Measurements from ENCODE around the gene CERCAM. TPM values are rescaled to one million over a fixed set of nuclear protein-coding genes. Genes with fewer than 3 reads are reported as not detected.

Gene CERCAM, protein sequence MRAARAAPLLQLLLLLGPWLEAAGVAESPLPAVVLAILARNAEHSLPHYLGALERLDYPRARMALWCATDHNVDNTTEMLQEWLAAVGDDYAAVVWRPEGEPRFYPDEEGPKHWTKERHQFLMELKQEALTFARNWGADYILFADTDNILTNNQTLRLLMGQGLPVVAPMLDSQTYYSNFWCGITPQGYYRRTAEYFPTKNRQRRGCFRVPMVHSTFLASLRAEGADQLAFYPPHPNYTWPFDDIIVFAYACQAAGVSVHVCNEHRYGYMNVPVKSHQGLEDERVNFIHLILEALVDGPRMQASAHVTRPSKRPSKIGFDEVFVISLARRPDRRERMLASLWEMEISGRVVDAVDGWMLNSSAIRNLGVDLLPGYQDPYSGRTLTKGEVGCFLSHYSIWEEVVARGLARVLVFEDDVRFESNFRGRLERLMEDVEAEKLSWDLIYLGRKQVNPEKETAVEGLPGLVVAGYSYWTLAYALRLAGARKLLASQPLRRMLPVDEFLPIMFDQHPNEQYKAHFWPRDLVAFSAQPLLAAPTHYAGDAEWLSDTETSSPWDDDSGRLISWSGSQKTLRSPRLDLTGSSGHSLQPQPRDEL
- 1 to 10 TPM; 1.3 TPM for total RNA-seq

DNA sequence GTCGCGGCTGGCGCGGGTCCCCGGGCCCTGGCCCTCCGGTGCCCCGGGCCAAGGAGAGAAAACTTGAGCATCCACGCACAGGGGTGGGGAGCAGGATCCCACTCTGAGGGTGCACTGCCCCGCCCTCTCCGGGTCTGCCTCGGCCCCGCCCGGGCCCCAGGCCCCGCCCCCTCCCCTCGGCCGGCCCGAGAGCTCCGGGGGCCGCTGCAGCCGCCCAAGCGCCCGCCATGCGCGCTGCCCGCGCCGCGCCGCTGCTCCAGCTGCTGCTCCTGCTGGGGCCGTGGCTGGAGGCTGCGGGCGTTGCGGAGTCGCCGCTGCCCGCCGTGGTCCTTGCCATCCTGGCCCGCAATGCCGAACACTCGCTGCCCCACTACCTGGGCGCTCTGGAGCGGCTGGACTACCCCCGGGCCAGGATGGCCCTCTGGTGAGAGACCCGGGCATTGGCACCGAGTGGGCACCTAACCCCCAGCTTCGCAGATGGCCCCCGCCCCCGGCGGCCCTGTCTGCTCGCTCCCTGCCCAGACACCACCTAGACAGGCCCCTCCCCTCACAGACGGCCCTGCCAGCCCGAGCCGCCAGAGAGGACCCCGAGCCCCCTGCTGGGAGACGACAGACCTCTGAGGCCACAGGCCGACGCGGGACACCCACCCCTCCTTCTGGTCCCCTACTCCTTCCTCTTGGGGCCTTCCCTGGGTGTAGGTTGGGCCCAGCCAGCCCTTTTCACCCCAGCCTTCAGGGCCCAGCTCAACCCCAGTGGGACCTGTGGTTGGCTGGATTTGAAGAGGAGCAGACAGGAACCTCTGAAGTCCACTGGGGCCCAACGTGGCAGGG, at the start of gene CERCAM:
CERCAM (plus strand) TSS at position 207 of the 831 bp plus-strand sequence; CDS start at position 228, 21 bp downstream.
- no peaks in the 10 kb centered on the region for H3K36me3 Mint-ChIP-seq (ENCODE audit: low read depth)
- H3K27me3 Mint-ChIP-seq = peaks cover 35% of the 10 kb centered on the region
- no peak within 1 kb of the TSS for H3K27ac Mint-ChIP-seq
- peak within 1 kb of the TSS; percentile 59 for H3K4me3 Mint-ChIP-seq
- H3K4me1 Mint-ChIP-seq = peaks cover 23% of the 10 kb centered on the region
- peak; percentile 50 for DNase-seq
- no peaks in the 10 kb centered on the region for H3K9me3 Mint-ChIP-seq
- ChIA-PET CTCF (interaction anchor here (0.6 to 3.0 kb wide), 19 partner anchors 9 to 390 kb away, joined by 3 to 14 read pairs (median 3); partner anchors contain the start of genes GOLGA2, SWI5 and URM1), POLR2A (interaction anchor here (1.0 to 1.9 kb wide), 5 partner anchors 10 to 353 kb away, joined by 3 to 7 read pairs (median 4); partner anchors contain the start of genes NAIF1, SLC25A25 and URM1)

DNA sequence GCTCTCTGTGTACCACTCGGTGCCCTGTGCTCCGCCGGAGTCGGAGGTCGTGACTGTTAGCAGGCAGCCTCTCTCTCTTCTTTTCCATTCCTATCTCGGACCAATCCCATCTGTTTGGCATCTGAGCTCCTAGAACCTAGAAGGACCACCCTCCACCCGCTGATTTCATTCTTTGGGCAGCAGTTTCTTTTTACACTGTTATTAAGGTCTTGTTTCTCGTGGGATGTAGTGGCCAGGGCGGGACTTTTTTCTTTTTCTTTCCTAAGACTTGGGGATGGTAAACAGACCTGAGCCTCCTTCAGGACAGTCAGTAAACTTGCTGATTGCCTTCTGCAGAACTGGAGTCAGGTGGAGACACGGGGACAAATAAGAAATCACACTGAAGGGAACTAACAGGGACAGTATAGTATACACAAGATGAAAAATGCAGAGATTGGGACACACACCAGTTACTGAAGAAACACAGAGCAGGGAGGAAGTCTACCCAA, 49.0 kb upstream of the CERCAM start:
- ChIA-PET POLR2A (interaction anchor here (0.7 to 3.5 kb wide), 17 partner anchors 8 to 435 kb away, joined by 3 to 31 read pairs (median 4); partner anchors contain the start of genes BBLN, CERCAM, GLE1 and GOLGA2), CTCF (interaction anchor here (0.6 to 3.7 kb wide), 7 partner anchors 9 to 446 kb away, joined by 3 to 56 read pairs (median 5); partner anchors contain the start of gene ENDOG)

DNA sequence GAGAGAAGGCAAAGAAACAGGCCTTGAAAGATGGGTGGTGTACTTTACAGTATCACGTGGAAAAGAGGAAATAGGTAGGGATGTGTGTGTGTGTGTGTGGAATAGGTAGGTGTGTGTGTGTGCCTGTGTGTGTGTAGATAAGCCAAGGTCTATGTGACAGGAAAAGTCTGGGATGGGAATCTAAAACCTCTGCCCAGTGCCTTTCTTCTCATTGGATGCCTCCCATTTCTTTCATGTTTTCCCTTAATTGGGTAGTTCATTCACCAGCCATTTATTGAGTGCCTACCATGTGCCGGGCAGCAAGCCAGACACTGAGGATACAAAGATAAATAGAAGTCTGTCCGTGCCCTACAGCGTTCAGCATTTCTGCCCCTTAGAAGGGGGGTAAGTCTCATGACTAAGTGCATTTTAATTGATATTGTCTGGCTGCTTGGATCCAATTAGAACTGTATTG, 48.4 kb upstream of the CERCAM start:
- peaks cover 11% of the 10 kb centered on the region for H3K36me3 Mint-ChIP-seq (ENCODE audit: low read depth)
- no peaks in the 10 kb centered on the region for H3K27me3 Mint-ChIP-seq
- peak overlapping the region; percentile 90 for H3K4me3 Mint-ChIP-seq
- POLR2A ChIA-PET = interaction anchor here (0.9 to 3.5 kb wide), 7 partner anchors 8 to 180 kb away, joined by 3 to 31 read pairs (median 7); partner anchors contain the start of genes CERCAM, GOLGA2, SPTAN1 and SWI5
- CTCF ChIA-PET = interaction anchor here (0.6 to 3.7 kb wide), 3 partner anchors 11 to 86 kb away, joined by 4 to 56 read pairs (median 16); no protein-coding TSS in a partner anchor
- no peaks in the 10 kb centered on the region for H3K9me3 Mint-ChIP-seq
- H3K4me1 Mint-ChIP-seq = peaks cover 32% of the 10 kb centered on the region
- H3K27ac Mint-ChIP-seq = peak overlapping the region; percentile 93
- no peak for DNase-seq

More for the DNA sequence above, 49.0 kb upstream of the CERCAM start:
- Mint-ChIP-seq H3K27me3 (no peaks in the 10 kb centered on the region), H3K36me3 (ENCODE audit: low read depth) (peaks cover 11% of the 10 kb centered on the region), H3K4me1 (peaks cover 32% of the 10 kb centered on the region), H3K9me3 (no peaks in the 10 kb centered on the region), H3K27ac (peak overlapping the region; percentile 93), H3K4me3 (peak overlapping the region; percentile 90)
- DNase-seq = no peak

DNA sequence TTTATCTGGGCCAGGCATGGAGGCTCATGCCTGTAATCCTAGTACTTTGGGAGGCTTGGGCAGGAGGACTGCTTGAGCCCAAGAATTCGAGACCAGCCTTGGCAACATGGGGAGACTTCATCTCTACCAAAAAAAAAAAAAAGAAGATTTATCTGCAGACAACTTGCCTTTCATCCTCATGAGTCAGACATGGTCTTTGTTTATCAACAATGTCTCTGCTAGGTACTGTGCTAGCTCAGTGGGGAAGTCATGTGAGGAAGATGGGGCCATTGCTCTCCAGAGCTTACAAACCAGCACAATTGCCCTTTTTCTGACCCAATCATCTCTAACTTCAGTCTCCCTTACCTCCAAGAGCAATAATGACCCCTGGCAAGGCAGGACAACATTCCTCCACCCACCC, 47.9 kb upstream of the CERCAM start:
- CTCF ChIA-PET = interaction anchor here (3.7 kb wide), 1 partner anchor 11 kb away, joined by 56 read pairs; no protein-coding TSS in a partner anchor

DNA sequence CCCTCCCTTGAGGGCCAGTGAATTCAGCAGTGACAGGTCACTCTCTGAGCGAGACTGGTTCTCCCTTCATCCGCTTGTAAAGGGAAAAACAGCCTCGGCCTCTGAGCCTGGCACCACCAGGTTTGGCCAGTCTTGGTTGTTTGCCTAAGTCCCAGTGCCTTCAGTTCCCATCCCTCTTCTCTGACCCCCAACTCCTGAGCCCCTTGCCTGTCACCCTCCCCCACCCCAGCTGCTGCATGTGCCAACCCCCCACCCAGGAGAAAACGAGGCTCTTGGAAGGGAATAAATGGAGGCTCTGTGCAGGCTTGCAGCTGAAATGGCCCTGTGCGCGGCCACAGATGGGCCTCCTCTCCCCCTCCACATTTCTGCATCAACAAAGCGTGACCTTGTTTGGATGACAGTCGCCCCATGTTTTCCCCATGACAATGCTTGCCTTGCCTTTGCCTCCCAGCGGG, 46.4 kb upstream of the CERCAM start:
- Mint-ChIP-seq H3K27me3 (no peaks in the 10 kb centered on the region), H3K9me3 (no peaks in the 10 kb centered on the region)
- CTCF ChIA-PET = no interaction called here

More for the DNA sequence above, 47.9 kb upstream of the CERCAM start:
- H3K36me3 Mint-ChIP-seq (ENCODE audit: low read depth) = peaks cover 11% of the 10 kb centered on the region
- POLR2A ChIA-PET = interaction anchor here (1.0 to 3.5 kb wide), 3 partner anchors 9 to 180 kb away, joined by 3 to 31 read pairs (median 13); partner anchors contain the start of gene SPTAN1
- H3K27ac Mint-ChIP-seq = peak overlapping the region; percentile 93
- no peaks in the 10 kb centered on the region for H3K27me3 Mint-ChIP-seq
- peaks cover 32% of the 10 kb centered on the region for H3K4me1 Mint-ChIP-seq
- DNase-seq = no peak
- peak overlapping the region; percentile 90 for H3K4me3 Mint-ChIP-seq
- no peaks in the 10 kb centered on the region for H3K9me3 Mint-ChIP-seq

DNA sequence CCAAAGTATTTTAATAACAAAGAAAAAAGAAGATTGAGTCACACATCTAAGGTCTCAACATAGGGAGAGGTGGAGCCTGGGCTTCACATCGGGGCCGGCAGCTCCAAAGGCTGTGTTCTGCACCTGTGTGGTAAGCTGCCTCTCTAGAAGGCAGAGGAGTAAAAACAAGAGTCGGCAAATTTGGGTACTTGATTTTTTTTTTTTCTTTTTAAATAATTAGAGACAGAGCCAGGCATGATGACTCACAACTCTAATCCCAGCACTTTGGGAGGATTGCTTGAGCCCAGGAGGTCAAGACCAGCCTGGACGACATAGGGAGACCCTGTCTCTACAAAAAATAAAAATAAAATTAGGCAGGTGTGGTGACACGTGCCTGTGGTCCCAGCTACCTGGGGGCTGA, 44.8 kb upstream of the CERCAM start:
- CTCF ChIA-PET = interaction anchor here (0.9 kb wide), 1 partner anchor 13 kb away, joined by 3 read pairs; no protein-coding TSS in a partner anchor
- H3K9me3 Mint-ChIP-seq = no peaks in the 10 kb centered on the region
- H3K4me3 Mint-ChIP-seq = no peak overlapping the region
- H3K27me3 Mint-ChIP-seq = no peaks in the 10 kb centered on the region
- peak overlapping the region; percentile 6 for H3K27ac Mint-ChIP-seq
- DNase-seq = no peak
- POLR2A ChIA-PET = no interaction called here
- H3K36me3 Mint-ChIP-seq (ENCODE audit: low read depth) = peaks cover 22% of the 10 kb centered on the region
- peaks cover 23% of the 10 kb centered on the region for H3K4me1 Mint-ChIP-seq

More for the DNA sequence above, 46.4 kb upstream of the CERCAM start:
- Mint-ChIP-seq H3K4me3 (no peak overlapping the region), H3K27ac (no peak overlapping the region), H3K4me1 (peaks cover 32% of the 10 kb centered on the region), H3K36me3 (ENCODE audit: low read depth) (peaks cover 18% of the 10 kb centered on the region)
- POLR2A ChIA-PET = no interaction called here
- DNase-seq = no peak

DNA sequence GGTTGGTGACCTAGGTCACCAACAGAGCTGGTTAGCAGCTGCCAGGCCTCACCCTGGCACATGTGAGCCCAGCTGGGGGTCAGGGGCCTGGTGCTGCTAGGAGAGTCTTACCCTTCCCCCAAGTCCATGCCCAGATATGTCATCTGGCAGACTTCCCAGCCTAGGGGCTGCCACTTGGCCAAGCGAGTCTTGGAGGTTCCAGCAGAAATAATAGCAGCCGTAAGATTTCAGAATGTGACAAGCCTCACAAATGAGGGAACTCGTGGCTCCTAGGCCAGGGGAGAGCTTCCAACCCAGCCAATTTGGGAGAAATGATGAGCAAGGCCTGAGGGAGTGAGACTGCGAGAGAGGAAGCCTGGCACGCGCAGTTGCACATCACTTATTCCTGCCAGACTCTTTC, 38.4 kb upstream of the CERCAM start:
- H3K27me3 Mint-ChIP-seq = no peaks in the 10 kb centered on the region
- peaks cover 22% of the 10 kb centered on the region for H3K36me3 Mint-ChIP-seq (ENCODE audit: low read depth)
- no peak for DNase-seq
- no peak overlapping the region for H3K27ac Mint-ChIP-seq
- H3K4me1 Mint-ChIP-seq = no peaks in the 10 kb centered on the region
- ChIA-PET CTCF (interaction anchor here (1.0 to 1.3 kb wide), 2 partner anchors 38 to 56 kb away, joined by 3 to 4 read pairs; no protein-coding TSS in a partner anchor), POLR2A (no interaction called here)
- H3K9me3 Mint-ChIP-seq = no peaks in the 10 kb centered on the region
- no peak overlapping the region for H3K4me3 Mint-ChIP-seq

DNA sequence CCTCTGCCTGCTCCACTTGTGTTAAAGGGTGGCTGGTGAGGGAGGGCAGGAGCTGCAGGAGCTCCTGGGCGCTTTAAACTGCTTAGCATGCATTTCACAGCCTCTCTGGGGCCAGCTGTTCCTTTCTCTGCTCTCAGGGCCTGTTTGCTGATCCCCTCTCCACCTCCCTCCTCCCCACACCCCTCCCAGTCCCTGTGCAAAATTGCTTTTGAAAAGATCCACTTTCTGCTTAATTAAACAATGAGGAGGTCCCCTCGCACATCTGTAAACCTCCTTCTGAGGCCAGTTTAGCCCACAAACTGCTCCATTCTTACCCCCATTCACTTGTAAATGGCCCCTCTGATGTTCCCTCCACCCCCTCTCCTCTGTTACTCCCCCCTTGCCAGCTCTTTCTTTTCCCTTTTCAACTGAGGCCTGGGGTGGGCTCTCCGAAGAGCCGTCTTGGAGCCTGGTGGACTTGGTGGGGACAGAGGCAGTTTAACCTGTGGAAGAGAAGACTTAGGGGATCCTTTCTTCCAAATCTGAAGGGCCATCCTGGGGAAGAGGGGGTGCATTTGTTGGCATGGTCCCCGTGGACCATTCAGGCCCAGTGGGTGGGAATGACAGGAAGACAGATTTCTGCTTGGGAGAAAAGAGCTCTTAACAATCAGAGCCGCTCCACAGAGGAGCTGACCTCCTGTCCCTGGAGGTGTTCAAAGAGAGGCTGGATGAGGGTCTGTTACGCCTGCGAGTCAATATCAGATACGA, 37.5 kb upstream of the CERCAM start:
- no peak for DNase-seq
- CTCF ChIA-PET = interaction anchor here (1.0 to 1.3 kb wide), 2 partner anchors 37 to 56 kb away, joined by 3 to 4 read pairs; no protein-coding TSS in a partner anchor
- H3K27me3 Mint-ChIP-seq = no peaks in the 10 kb centered on the region
- H3K36me3 Mint-ChIP-seq (ENCODE audit: low read depth) = peaks cover 30% of the 10 kb centered on the region
- H3K4me3 Mint-ChIP-seq = no peak overlapping the region
- no peaks in the 10 kb centered on the region for H3K9me3 Mint-ChIP-seq
- H3K4me1 Mint-ChIP-seq = no peaks in the 10 kb centered on the region
- no peak overlapping the region for H3K27ac Mint-ChIP-seq
- POLR2A ChIA-PET = interaction anchor here (0.6 to 3.2 kb wide), 2 partner anchors 12 to 172 kb away, joined by 3 to 12 read pairs; partner anchors contain the start of gene URM1

DNA sequence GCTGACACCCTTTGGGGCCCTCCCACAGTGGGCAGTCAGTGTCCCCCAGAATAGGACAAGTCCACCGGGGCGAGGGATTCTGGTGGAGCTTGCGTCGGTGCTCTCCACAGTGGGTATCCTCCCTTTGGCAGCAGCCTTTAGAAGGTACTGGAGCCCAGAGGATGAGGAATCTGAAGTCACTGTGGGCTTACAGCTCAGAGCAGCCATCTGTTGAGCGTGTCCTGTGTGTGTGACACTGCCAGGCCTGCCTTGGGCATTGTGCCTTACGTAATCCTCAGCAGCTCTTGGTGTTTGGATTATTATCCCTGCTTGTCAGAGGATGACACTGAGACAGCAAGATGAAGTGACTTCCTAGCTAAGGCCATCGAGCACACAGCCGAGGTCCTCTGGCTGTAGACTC, 36.9 kb upstream of the CERCAM start:
- H3K9me3 Mint-ChIP-seq = no peaks in the 10 kb centered on the region
- ChIA-PET CTCF (interaction anchor here (1.6 kb wide), 1 partner anchor 22 kb away, joined by 9 read pairs; no protein-coding TSS in a partner anchor), POLR2A (interaction anchor here (0.6 to 3.2 kb wide), 2 partner anchors 13 to 173 kb away, joined by 3 to 12 read pairs; partner anchors contain the start of gene URM1)
- no peak for DNase-seq
- H3K4me1 Mint-ChIP-seq = no peaks in the 10 kb centered on the region
- no peak overlapping the region for H3K27ac Mint-ChIP-seq
- peaks cover 27% of the 10 kb centered on the region for H3K36me3 Mint-ChIP-seq (ENCODE audit: low read depth)
- no peaks in the 10 kb centered on the region for H3K27me3 Mint-ChIP-seq
- no peak overlapping the region for H3K4me3 Mint-ChIP-seq

DNA sequence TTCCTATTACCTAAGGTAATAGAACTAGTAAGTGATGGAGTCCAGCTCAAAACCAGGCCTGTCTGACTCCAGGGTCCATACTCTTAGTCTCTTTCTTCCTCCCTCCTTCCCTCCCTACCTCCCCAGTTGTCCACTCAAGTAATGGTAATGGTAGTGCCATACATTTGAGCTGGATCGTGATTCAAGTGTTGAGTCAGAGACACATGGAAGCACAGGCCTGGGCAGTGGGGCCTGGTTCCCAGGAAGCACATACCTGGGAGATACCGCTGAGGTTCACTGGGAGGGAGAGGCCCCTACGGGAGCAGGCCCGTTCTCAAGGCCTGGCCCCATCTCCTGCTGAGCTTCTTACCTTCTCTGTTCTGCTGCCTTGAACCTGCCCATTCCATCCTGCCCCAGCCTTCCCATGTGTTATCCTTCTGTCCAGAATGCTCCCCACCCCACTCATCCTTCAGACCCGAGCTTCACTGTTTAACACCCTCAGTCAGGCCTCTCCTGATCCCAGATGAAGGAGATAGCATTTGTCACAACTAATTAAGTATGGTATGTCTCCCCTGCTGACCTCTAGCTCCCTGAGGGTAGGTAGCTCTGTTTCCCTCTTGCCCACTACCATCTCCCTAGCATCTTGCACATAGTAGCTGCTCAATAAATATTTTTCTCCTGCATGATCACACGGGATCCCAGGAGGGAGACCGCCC, 35.7 kb upstream of the CERCAM start:
- Mint-ChIP-seq H3K9me3 (no peaks in the 10 kb centered on the region), H3K4me1 (no peaks in the 10 kb centered on the region), H3K27ac (no peak overlapping the region), H3K36me3 (ENCODE audit: low read depth) (peaks cover 24% of the 10 kb centered on the region), H3K4me3 (no peak overlapping the region), H3K27me3 (no peaks in the 10 kb centered on the region)
- ChIA-PET POLR2A (interaction anchor here (0.6 to 3.2 kb wide), 2 partner anchors 14 to 34 kb away, joined by 3 to 12 read pairs; partner anchors contain the start of gene URM1), CTCF (interaction anchor here (1.6 kb wide), 1 partner anchor 23 kb away, joined by 9 read pairs; no protein-coding TSS in a partner anchor)
- no peak for DNase-seq

Data from activated CD4-positive, alpha-beta memory T cell treated with anti-CD3 and anti-CD28 coated beads, Interleukin-2, amount 10 ng/mL, durations not matched to agents 7 days and 5 days (primary cell).